Stimulated activated memory B cell treated with anti-CD40 and anti-IgM and Interleukin-4, amounts not matched to agents 10 μg/mL and 1 μg/mL and 100 μg/mL, for 72 hours (primary cell): ENCODE results near the gene EXO5.
A peak's percentile ranks its signal among the peaks of the same experiment; 100 is the strongest.
"Not testable (repeated sequence)": the region's sequence is repeated elsewhere in the genome, so short reads cannot be mapped to it uniquely, and the experiment has no call there.

Experiments used
- ATAC-seq: fragments of 150-1000 bp; cut with Tn5 transposase; 2 replicates; pipeline ENCODE4 v1.10.0; 2021
- H3K27ac Mint-ChIP-seq: one replicate; pipeline ENCODE4 v1.8.0; 2022; ENCODE audit warnings: mild to moderate bottlenecking, mixed read lengths
- H3K27me3 Mint-ChIP-seq: one replicate; pipeline ENCODE4 v1.8.0; 2022; ENCODE audit warnings: mixed read lengths
- H3K36me3 Mint-ChIP-seq: one replicate; pipeline ENCODE4 v1.8.0; 2022; ENCODE audit warnings: mixed read lengths
- H3K4me1 Mint-ChIP-seq: one replicate; pipeline ENCODE4 v1.8.0; 2022; ENCODE audit warnings: mixed read lengths
- H3K4me3 Mint-ChIP-seq: one replicate; pipeline ENCODE4 v1.8.0; 2022; ENCODE audit warnings: mild to moderate bottlenecking, moderate library complexity, mixed read lengths
- H3K9me3 Mint-ChIP-seq: one replicate; pipeline ENCODE4 v1.8.0; 2022; ENCODE audit warnings: mixed read lengths

Gene EXO5, protein sequence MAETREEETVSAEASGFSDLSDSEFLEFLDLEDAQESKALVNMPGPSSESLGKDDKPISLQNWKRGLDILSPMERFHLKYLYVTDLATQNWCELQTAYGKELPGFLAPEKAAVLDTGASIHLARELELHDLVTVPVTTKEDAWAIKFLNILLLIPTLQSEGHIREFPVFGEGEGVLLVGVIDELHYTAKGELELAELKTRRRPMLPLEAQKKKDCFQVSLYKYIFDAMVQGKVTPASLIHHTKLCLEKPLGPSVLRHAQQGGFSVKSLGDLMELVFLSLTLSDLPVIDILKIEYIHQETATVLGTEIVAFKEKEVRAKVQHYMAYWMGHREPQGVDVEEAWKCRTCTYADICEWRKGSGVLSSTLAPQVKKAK

DNA sequence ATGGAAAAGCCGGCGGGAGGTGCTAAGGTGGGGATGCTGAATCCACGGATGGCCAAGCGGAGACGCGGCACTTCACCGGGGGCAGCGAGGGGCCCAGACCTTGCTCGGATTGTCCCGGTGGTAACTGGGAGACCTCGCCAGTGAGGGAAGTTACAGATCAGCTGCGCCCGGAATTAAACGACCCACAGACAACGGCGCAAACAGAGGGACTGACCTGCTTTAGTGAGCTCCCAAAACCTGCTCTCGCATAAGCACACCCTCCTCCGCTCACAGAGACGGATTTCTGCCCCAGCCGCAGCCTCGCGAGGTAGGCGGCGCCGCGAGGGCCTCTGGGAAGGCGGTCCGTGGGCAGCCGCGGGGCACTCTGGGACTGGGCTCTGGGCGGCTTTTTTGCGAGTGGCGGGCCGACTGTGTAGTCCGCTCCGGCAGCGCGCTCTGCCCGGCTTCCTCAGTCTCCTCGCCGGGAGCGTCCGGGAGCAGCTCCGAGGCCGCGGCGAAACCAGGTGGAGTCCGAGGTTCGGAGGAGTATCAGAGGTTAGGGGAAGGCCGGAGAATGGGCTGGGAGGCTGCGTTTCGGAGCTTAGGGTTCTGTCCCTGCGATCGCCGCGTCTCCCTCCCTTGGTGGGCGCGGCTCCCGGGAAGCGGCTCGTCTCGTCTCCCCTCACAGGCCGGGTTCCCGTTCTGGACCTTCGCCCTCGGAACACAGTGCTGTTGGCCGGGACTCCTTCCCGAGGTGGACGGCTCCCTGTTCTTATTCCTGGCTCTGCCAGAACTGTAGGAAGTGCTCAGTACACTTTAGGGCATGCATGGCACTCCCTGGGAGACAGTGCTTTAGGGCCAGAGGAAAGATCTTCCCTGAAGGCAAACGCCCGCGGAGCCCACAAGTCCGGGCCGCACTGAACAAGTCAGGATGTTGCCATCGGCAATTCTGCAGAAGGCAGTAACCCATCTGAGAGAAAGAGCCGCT is at the start of gene EXO5:
TSS of gene EXO5 (plus strand) at position 393 of the 967 bp plus-strand sequence. CDS start 5,778 bp downstream, outside the sequence.
- Mint-ChIP-seq H3K36me3 (peaks cover 51% of the 10 kb centered on the region), H3K4me3 (peak within 1 kb of the TSS; percentile 91), H3K27ac (peak within 1 kb of the TSS; percentile 89), H3K27me3 (no peaks in the 10 kb centered on the region), H3K4me1 (peaks cover 11% of the 10 kb centered on the region), H3K9me3 (peaks cover 15% of the 10 kb centered on the region)
- ATAC-seq, result peak; percentile 100

DNA sequence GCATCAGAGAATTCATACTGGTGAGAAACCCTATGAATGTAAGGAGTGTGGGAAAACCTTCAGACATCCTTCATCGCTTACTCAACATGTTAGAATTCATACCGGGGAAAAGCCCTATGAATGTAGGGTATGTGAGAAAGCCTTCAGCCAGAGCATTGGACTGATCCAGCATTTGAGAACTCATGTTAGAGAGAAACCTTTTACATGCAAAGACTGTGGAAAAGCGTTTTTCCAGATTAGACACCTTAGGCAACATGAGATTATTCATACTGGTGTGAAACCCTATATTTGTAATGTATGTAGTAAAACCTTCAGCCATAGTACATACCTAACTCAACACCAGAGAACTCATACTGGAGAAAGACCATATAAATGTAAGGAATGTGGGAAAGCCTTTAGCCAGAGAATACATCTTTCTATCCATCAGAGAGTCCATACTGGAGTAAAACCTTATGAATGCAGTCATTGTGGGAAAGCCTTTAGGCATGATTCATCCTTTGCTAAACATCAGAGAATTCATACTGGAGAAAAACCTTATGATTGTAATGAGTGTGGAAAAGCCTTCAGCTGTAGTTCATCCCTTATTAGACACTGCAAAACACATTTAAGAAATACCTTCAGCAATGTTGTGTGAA is 45.5 kb upstream of the EXO5 start:
- peaks cover 41% of the 10 kb centered on the region for H3K9me3 Mint-ChIP-seq
- ATAC-seq, result no peak
- H3K4me3 Mint-ChIP-seq, result no peak overlapping the region
- no peaks in the 10 kb centered on the region for H3K4me1 Mint-ChIP-seq
- H3K27me3 Mint-ChIP-seq, result no peaks in the 10 kb centered on the region
- H3K27ac Mint-ChIP-seq, result no peak overlapping the region
- H3K36me3 Mint-ChIP-seq, result peaks cover 88% of the 10 kb centered on the region

DNA sequence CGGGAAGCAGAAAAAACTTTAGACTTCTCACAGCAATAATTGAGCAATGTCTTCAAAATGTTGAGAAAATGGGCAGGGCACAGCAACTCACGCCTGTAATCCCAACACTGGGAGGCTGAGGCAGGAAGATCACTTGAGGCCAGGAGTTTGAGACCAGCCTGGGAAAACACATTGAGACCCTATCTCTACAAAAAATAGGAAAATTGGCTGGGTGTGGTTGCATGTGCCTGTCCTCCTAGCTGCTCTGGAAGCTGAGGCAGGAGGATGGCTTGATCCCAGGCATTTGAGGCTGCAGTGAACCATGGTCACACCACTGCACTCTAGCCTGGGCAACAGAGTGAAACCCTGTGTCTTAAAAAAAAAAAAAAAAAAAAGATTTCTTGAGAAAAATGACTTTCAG is 39.2 kb upstream of the EXO5 start:
- peaks cover 47% of the 10 kb centered on the region for H3K9me3 Mint-ChIP-seq
- H3K27me3 Mint-ChIP-seq, result no peaks in the 10 kb centered on the region
- H3K36me3 Mint-ChIP-seq, result peaks cover 71% of the 10 kb centered on the region
- ATAC-seq, result no peak
- no peak overlapping the region for H3K27ac Mint-ChIP-seq
- no peak overlapping the region for H3K4me3 Mint-ChIP-seq
- no peaks in the 10 kb centered on the region for H3K4me1 Mint-ChIP-seq

DNA sequence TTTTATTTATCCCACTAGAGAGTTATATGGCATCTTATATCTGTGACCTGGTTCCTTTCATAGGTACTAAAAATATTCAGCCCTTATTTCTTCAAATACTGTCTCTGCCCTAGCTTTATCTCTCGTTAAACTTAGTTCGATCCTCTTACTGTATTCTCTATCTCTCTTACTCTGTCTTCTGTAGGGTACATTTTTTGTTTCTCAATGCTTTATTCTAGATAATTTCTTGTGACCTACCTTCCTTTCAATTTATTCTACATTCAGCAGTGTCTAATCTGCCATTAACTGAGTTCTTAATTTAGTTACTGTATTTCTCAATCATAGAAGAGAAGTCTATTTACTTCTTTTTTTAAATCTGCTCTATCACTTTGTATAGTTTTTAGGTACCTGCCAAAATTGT is 33.3 kb upstream of the EXO5 start:
- no peak for ATAC-seq
- Mint-ChIP-seq H3K9me3 (peaks cover 18% of the 10 kb centered on the region), H3K4me3 (no peak overlapping the region), H3K4me1 (peaks cover 19% of the 10 kb centered on the region), H3K27me3 (no peaks in the 10 kb centered on the region), H3K27ac (no peak overlapping the region), H3K36me3 (peaks cover 25% of the 10 kb centered on the region)

DNA sequence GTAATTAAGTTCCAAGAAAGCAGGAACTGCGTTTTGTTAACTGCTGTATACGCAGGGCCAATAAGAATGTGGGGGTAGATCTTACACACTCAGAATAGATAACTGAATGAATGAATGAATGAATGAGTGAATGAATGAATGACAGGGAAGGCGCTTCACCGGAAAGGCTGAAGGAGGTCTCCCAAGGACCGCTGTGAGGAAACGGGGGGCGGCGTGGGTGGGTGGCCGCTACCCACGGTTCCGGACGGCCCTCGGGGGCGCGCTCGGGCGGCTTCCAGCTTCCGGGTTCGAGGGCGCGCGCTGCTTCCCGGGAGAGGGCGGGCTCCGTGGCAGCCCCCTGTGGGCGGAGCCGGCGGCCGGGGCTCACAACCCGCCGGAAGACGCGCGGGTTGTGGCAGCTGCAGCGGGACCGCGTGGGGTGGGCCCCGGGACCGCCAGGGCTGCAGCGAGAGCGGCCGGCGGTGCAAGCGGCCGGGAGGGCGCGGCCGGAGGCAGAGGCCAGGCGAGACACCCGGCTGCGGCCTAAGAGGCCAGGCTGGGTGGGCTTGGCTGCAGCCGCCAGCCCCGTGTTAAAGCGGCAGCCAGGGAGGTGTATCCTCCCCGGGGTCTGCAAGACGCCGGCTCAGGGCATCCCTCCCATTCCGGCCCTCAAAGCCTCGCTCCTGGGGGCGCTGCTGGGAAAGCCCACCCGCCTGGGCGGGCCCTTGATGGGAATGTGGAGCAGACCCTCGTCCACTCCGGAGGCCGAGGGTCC is 31.5 kb upstream of the EXO5 start, which contains the start of gene ZFP69:
TSS of gene ZFP69 (plus strand) at position 367 of the 754 bp plus-strand sequence. CDS start 2,072 bp downstream, outside the sequence.
- H3K9me3 Mint-ChIP-seq, result peaks cover 11% of the 10 kb centered on the region
- H3K27me3 Mint-ChIP-seq, result no peaks in the 10 kb centered on the region
- H3K4me1 Mint-ChIP-seq, result peaks cover 19% of the 10 kb centered on the region
- H3K4me3 Mint-ChIP-seq, result peak within 1 kb of the TSS; percentile 86
- peaks cover 31% of the 10 kb centered on the region for H3K36me3 Mint-ChIP-seq
- peak within 1 kb of the TSS; percentile 82 for H3K27ac Mint-ChIP-seq
- ATAC-seq, result peak; percentile 96

DNA sequence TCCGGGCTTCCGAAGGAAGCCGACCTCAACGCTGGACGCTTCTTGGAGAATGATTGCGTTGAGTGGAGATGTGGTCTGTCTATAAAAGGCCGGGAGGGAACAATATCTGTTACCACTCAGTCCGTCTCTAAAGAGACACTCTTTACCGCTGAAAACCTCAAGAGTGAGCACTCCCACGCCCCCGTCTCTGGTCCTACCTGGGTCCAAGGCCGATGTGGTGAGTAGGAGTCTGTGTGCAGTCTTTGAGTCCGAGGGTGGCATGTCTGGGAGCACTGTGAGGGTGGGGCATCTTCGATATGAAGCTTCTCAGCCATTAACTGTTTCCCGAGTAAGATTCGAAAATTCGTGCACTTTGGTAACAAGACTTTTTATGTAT is 30.9 kb upstream of the EXO5 start:
- Mint-ChIP-seq H3K36me3 (peaks cover 33% of the 10 kb centered on the region), H3K27me3 (no peaks in the 10 kb centered on the region), H3K9me3 (peaks cover 12% of the 10 kb centered on the region), H3K27ac (peak overlapping the region; percentile 82), H3K4me3 (peak overlapping the region; percentile 86), H3K4me1 (peaks cover 19% of the 10 kb centered on the region)
- ATAC-seq, result peak; percentile 29

DNA sequence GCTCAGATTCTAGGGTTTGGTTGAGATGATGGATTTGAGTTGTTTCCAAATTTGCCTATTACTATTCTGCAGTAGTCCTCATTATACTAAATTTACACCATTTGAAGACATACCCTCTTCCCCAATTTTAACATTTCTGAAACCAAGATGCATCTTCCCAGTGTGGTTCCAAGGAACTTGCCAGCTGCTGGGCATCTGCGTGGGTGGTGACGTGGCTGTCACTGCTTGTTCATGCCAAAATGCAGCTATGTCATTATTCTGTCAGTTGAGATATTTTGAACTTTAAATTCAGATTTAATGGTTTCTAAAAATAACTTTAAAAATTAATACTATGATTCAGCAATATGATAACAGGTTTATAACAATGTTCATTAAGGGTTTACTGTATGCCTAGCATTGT is 30.3 kb upstream of the EXO5 start:
- Mint-ChIP-seq H3K36me3 (peaks cover 33% of the 10 kb centered on the region), H3K4me3 (peak overlapping the region; percentile 86), H3K9me3 (peaks cover 6% of the 10 kb centered on the region), H3K4me1 (peaks cover 19% of the 10 kb centered on the region), H3K27me3 (no peaks in the 10 kb centered on the region), H3K27ac (peak overlapping the region; percentile 82)
- no peak for ATAC-seq

DNA sequence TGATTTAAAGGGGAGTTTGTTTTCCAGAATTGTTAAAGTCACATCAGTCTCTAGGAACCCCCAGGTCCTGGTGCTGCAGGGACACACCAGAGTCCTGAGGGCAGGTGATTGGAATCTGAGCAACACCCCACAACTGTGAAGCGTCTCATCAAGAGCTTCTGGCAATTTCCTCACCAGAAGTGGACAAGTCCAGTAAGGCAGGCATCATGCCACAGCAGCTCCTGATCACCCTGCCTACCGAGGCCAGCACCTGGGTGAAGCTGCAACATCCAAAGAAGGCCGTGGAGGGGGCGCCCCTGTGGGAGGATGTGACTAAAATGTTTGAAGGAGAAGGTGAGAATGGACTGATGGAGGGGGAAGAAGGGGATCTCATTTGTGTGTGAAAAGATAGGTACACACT is 29.4 kb upstream of the EXO5 start:
- Mint-ChIP-seq H3K9me3 (peaks cover 6% of the 10 kb centered on the region), H3K27ac (no peak overlapping the region), H3K36me3 (peaks cover 42% of the 10 kb centered on the region), H3K4me1 (peaks cover 19% of the 10 kb centered on the region), H3K4me3 (no peak overlapping the region), H3K27me3 (no peaks in the 10 kb centered on the region)
- no peak for ATAC-seq

DNA sequence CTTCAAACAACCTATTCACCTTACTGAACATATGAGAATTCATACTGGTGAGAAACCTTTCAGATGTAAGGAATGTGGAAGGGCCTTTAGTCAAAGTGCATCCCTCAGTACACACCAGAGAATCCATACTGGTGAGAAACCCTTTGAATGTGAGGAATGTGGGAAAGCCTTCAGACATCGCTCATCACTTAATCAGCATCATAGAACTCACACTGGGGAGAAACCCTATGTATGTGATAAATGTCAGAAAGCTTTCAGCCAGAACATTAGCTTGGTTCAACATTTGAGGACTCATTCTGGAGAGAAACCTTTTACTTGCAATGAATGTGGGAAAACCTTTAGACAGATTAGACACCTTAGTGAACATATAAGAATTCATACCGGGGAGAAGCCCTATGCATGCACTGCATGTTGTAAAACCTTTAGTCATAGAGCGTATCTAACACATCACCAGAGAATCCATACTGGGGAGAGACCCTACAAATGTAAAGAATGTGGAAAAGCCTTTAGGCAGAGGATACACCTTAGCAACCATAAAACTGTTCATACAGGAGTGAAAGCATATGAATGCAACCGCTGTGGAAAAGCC is 13.2 kb upstream of the EXO5 start:
- no peak for ATAC-seq
- Mint-ChIP-seq H3K4me3 (no peak overlapping the region), H3K9me3 (peaks cover 42% of the 10 kb centered on the region), H3K27me3 (no peaks in the 10 kb centered on the region), H3K36me3 (peaks cover 84% of the 10 kb centered on the region), H3K4me1 (no peaks in the 10 kb centered on the region), H3K27ac (no peak overlapping the region)

DNA sequence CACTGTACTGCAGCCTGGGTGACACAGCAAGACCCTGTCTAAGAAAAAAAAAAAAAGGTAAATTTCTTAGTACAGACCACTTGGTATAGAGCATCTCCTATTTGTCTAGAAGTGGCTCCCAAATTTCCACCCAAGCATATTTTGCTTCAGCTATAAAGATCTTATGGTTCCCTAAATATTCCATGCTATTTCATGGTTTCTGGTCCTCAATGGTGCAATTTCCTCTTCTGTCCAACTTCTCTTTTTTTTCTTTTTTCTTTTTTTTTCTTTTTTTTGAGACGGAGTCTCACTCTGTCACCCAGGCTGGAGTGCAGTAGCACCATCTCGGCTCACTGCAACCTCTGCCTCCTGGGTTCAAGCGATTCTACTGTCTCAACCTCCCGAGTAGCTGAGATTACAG is 5.9 kb upstream of the EXO5 start:
- H3K9me3 Mint-ChIP-seq, result peaks cover 33% of the 10 kb centered on the region
- H3K27me3 Mint-ChIP-seq, H3K4me3 Mint-ChIP-seq, H3K4me1 Mint-ChIP-seq, H3K27ac Mint-ChIP-seq, ATAC-seq: not testable (repeated sequence)
- peaks cover 77% of the 10 kb centered on the region for H3K36me3 Mint-ChIP-seq

DNA sequence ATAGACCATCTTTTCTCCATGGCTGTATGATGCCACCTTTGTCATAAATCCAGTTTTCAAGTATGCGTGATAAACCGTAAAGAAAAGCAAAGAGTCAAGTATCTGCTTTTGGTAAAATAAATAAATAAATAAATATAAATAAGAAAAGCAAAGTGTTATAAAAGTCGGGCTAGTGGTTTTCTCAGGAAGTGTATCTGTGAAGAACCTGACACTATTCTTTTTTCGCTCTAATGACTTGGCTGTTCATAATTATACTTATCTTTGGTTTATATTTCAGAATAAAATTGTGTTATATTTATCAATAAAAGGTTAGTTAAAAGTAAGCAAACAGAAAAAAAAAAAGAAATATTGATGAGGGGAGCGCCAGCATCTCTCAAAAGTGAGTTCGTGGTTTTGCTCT is 594 bp upstream of the EXO5 start:
- Mint-ChIP-seq H3K27me3 (no peaks in the 10 kb centered on the region), H3K4me1 (peaks cover 11% of the 10 kb centered on the region), H3K27ac (peak overlapping the region; percentile 89), H3K4me3 (peak overlapping the region; percentile 91), H3K36me3 (peaks cover 55% of the 10 kb centered on the region), H3K9me3 (peaks cover 17% of the 10 kb centered on the region)
- no peak for ATAC-seq

DNA sequence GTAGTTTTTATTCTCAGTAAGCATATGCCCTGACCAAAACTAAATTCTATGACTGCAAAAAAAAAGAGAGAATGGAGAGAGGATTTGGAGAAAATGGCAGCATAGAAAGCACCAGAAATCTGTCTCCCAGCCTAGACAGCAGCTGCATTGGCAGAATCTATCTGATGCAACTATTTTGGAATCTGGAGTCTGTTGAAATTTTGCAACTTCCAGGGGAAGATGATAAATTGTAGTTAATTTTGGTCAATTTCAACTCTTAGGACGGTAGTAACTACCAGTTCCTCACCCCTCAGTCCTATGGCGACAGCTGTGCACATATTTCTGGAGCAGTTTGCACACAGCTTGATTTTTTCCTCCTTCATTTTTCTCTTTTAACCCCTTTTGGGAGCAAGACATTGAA is 10.9 kb downstream of the EXO5 start:
- H3K27me3 Mint-ChIP-seq, result peaks cover 13% of the 10 kb centered on the region
- H3K27ac Mint-ChIP-seq, result no peak overlapping the region
- no peak overlapping the region for H3K4me3 Mint-ChIP-seq
- no peak for ATAC-seq
- H3K4me1 Mint-ChIP-seq, result no peaks in the 10 kb centered on the region
- H3K9me3 Mint-ChIP-seq, result peaks cover 26% of the 10 kb centered on the region
- H3K36me3 Mint-ChIP-seq, result peaks cover 47% of the 10 kb centered on the region

DNA sequence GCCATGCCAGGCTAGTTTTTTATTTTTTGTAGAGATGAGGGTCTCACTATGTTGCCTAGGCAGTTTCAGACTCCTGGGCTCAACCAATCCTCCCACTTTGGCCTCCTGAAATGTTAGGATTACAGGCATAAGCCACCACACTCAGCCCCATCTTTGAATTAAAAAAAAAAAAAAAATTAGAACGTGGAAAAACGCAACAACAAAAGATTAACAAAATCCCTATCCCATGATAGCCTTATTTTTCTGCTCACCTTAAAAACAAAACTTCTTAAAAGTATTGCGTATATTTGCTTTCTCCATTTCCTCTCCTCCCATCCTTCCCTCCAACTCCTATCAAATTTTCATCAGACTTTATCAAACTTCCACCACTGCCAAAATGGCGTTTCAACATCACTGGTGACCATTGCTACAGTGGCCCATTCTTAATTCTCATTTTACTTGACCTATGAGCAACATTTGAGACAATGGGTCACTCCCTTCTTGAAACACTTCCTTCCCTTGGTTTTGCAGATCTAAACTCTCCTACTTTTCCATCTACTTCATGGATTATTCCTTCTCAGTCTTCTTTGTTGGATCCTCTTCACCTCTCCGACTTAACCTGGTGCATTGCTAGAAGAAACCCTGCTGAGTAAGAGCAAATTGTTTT is 22.3 kb downstream of the EXO5 start:
- Mint-ChIP-seq H3K27me3 (peaks cover 6% of the 10 kb centered on the region), H3K4me1 (peaks cover 27% of the 10 kb centered on the region), H3K4me3 (peak overlapping the region; percentile 95), H3K9me3 (peaks cover 10% of the 10 kb centered on the region), H3K36me3 (peaks cover 7% of the 10 kb centered on the region), H3K27ac (peak overlapping the region; percentile 84)
- peak; percentile 32 for ATAC-seq
